ENCODE results near the gene NFS1.

DNA sequence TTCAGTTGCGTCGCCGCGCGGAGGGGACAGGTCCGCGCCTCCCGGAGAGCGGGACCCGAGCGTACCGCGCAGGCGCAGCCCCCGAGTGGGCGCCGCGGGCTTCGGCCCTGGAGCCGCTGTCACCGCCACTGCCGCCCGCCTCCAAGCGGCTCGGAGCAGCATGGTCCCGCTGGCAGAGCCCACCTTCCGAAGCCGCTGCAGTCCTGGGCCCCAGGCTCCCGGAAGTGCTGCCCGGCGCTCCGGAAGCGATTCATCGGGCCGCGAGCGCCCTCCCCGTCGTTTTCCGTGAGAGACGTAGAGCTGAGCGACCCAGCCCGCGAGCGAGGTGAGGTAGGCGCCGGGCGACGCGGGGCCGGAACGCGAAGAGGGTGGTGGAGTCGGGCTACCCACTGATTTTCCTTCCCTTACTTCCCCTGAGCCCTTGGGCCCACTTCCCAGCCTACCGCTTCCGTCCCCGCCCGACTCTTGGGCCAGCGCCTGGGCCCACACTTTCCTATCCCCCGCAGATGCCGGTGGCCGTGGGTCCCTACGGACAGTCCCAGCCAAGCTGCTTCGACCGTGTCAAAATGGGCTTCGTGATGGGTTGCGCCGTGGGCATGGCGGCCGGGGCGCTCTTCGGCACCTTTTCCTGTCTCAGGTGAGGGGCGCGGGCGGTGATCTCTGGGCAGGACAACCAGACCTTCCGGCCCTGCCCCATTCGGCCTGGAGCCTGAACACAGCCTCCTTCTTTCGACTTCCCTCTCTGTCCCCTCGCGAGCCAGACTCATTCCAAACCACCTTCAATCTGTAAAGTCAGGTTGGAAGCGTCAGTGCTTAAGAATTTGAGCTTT is at the start of gene NFS1, which contains the start of gene ROMO1:
- TF ChIP-seq CTCF (IDR thresholded peaks at IDR 0.05) (peak in 3 of 4 experiments; percentile 22 to 37 (median 34)), POLR2A (IDR thresholded peaks at IDR 0.05) (no peak)

All from prostate gland (tissue), 2 donors.